Measurements from ENCODE around the gene PCDHGC3.
A peak's percentile ranks its signal among the peaks of the same experiment; 100 is the strongest.
"Not testable (repeated sequence)": the region's sequence is repeated elsewhere in the genome, so short reads cannot be mapped to it uniquely, and the experiment has no call there.

The PCDHGC3 gene

GRCh38 chr5:141475625-141476131 is at the start of gene PCDHGC3:
Gene PCDHGC3 (plus strand): TSS chr5:141475966. CDS start chr5:141476117, 151 bp downstream.
- peak; percentile 96 for DNase-seq

DNA sequence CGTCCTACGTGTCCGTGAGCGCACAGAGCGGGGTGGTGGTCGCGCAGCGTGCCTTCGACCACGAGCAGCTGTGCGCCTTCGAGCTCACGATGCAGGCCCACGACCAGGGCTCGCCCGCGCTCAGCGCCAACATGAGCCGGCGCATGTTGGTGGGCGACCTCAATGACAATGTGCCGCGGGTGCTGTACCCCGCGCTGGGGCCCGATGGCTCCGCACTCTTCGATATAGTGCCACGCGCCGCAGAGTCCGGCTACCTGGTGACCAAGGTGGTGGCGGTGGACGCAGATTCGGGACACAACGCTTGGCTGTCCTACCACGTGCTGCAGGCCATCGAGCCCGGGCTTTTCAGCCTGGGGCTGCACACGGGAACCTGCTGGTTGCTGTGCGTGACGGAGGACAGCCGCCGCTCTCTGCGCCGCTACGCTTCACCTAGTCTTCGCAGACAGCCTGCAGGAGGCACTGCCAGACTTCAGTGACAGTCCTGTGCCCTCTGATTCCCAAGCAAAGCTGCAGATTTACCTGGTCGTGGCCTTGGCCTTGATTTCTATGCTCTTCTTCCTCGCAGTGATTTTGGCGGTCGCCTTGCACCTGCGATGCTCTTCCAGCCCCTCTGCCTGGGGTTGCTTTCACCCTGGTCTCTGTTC is 47.9 kb upstream of the PCDHGC3 start:
- no peak for DNase-seq

- peak; percentile 10 for DNase-seq
These were observed 45.2 kb upstream of the PCDHGC3 start, which contains the start of gene PCDHGA12 for GRCh38 chr5:141430332-141431113. Gene PCDHGA12 (plus strand): TSS chr5:141430507. CDS start chr5:141430760, 253 bp downstream.

DNA sequence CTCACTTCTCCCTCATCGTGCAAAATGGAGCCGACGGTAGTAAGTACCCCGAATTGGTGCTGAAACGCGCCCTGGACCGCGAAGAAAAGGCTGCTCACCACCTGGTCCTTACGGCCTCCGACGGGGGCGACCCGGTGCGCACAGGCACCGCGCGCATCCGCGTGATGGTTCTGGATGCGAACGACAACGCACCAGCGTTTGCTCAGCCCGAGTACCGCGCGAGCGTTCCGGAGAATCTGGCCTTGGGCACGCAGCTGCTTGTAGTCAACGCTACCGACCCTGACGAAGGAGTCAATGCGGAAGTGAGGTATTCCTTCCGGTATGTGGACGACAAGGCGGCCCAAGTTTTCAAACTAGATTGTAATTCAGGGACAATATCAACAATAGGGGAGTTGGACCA is 44.5 kb upstream of the PCDHGC3 start:
- no peak for DNase-seq

GRCh38 chr5:141432308-141432707 is 43.5 kb upstream of the PCDHGC3 start:
- DNase-seq: not testable (repeated sequence)

- not testable (repeated sequence) for DNase-seq
These were observed 43.0 kb upstream of the PCDHGC3 start for GRCh38 chr5:141432726-141433125.

GRCh38 chr5:141434006-141434405 is 41.8 kb upstream of the PCDHGC3 start:
- no peak for DNase-seq

DNA sequence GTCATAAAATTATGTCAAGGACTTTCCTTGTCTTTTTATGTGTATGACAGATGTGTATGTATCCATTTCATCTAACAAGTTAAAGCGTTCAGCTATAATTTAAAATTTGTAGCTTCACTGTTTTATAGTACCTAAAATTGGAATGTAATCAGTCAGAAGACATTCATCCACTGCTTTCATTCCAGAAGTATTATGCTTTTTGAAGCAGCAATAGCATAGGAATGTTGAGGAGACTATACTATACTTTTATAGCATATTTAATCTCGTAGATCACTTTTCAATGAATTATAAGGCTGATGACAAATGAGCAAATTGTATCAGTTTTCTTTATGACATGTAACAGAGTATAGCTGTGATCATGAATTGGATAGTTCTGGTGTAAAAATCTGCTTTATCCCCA is 38.5 kb upstream of the PCDHGC3 start:
- DNase-seq: no peak

DNA sequence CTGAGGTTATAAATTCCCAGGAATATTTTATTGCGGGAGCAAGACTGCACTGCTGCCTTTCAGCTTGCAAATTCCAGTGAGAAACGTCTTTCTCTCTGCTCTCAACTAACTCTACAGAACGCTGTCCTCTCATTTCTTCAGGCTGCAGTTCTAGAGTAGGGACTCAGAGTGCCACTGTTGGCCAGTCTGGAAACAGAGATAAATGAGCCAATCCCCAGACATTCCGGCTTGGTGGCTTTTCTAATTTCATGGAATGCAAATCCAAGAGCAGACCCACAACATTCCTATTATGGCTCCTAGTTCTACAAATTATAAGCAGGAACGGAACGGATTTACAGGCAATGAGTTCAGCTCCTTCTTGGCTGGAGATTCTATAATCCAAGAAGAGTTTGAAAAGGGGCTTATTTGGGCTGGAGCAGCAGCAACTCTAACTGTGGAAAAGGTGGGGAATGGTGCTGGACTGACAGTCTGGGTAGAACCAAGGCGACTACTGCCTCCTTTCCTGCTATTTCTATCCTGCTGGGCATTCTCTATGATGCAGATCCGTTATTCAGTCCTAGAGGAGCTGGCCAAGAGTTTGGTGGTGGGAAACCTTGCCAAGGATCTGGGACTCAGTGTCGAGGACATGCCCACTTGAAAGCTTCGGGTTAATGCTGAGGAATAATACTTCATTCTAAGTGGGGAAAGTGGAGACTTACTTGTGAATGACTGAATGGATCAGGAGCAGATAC is 36.2 kb upstream of the PCDHGC3 start:
- DNase-seq: no peak

GRCh38 chr5:141440341-141440740 is 35.4 kb upstream of the PCDHGC3 start:
- no peak for DNase-seq

DNA sequence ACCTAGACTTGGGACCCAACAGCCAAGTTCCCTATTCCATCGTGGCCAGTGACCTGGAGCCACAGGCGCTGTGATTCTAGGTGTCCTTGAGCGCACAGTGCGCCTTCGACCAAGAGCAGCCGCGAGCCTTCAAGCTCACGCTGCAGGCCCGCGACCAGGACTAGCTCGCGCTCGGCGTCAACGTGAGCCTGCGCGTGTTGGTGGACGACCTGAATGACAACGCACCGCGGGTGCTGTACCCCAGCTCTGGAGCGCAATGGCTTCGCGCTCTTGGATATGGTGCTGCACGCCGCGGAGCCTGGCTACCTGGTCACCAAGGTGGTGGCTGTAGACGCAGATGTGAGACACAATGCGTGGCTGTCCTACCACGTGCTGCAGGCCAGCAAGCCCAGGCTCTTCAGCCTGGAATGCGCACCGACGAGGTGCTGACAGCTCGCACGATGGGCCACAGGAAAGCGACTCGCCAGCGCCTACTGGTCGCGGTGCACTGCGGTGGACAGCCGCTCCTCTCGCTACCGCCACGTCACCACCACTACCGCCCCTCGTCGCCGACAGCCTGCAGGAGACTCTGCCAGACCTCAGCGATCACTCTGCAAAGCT is 34.1 kb upstream of the PCDHGC3 start:
- no peak for DNase-seq

GRCh38 chr5:141465351-141465750 is 10.4 kb upstream of the PCDHGC3 start:
- no peak for DNase-seq

GRCh38 chr5:141476132-141476911 is 556 bp downstream of the PCDHGC3 start:
- peak; percentile 92 for DNase-seq

DNA sequence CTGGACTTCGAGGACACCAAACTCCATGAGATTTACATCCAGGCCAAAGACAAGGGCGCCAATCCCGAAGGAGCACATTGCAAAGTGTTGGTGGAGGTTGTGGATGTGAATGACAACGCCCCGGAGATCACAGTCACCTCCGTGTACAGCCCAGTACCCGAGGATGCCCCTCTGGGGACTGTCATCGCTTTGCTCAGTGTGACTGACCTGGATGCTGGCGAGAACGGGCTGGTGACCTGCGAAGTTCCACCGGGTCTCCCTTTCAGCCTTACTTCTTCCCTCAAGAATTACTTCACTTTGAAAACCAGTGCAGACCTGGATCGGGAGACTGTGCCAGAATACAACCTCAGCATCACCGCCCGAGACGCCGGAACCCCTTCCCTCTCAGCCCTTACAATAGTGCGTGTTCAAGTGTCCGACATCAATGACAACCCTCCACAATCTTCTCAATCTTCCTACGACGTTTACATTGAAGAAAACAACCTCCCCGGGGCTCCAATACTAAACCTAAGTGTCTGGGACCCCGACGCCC is 1.3 kb downstream of the PCDHGC3 start:
- peak; percentile 69 for DNase-seq

DNA sequence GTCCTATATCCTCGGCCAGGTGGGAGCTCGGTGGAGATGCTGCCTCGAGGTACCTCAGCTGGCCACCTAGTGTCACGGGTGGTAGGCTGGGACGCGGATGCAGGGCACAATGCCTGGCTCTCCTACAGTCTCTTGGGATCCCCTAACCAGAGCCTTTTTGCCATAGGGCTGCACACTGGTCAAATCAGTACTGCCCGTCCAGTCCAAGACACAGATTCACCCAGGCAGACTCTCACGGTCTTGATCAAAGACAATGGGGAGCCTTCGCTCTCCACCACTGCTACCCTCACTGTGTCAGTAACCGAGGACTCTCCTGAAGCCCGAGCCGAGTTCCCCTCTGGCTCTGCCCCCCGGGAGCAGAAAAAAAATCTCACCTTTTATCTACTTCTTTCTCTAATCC is 2.0 kb downstream of the PCDHGC3 start:
- peak; percentile 60 for DNase-seq

- DNase-seq: no peak
These were observed 2.7 kb downstream of the PCDHGC3 start for GRCh38 chr5:141478321-141478945.

GRCh38 chr5:141479776-141480175 is 4.0 kb downstream of the PCDHGC3 start:
- no peak for DNase-seq

GRCh38 chr5:141483902-141484301 is 8.1 kb downstream of the PCDHGC3 start:
- DNase-seq: peak; percentile 57

DNA sequence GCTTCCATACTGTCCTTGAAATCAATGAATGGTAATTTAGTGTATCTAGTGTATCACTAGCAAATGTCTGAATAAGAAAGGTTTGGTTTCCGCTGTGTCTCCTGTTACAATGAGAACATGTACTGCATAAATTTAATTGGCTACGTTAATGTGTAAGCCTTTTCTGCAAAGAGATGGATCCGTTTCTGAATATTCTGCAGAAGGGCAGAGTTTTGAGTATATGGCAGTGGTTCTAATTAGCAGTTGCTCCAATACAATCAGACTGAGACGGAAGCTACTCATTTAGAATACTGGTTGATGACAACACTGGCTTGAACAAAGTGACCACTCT is 8.5 kb downstream of the PCDHGC3 start:
- no peak for DNase-seq

GRCh38 chr5:141484641-141485311 is 9.0 kb downstream of the PCDHGC3 start, which contains the start of gene PCDHGC4:
Gene PCDHGC4 (plus strand): TSS chr5:141485030. CDS start chr5:141485174, 144 bp downstream.
- peak; percentile 87 for DNase-seq
